ENCODE measurements around the gene CCIN.
"Not testable (repeated sequence)": the region's sequence is repeated elsewhere in the genome, so short reads cannot be mapped to it uniquely, and the experiment has no call there.

Gene CCIN

DNA sequence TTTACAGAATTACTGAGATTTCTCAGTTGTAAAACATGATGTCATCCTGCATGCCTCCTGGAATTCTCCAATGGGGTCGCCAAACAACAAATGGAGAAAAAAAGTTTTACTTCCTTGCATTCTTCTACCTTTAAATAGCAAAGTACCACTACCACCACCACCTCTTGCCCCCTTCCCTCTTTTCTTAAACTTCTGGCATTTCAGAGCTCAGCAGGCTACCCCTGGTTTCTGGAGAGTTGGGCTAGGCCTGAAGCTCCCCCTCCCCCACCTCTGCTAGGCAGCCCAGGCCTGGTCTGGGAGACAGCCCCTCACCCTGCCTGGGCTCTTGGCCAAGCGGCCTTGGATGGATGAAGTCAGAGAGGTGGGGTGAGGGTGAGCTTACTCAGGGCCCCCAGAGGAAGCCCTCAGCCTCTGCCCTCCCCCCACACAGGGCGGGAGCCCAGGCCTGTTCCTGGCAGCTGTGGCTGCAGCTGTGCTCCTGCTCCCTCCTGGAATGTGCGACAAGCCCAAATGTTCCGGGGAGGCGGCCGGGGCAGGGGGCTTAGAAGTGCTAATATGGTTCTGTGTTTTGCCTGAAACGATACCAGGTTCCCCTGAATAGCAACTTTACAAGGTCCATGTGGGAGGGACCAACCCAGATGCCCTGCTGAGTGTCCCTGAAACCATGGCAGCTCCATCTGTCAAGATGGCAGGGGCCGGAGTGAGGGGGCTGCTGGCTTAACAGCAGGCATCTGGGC, 6.0 kb upstream of the CCIN start:
- FAIRE-seq (no peak), DNase-seq (ENCODE audit: insufficient read length) (no peak)
- TF ChIP-seq POLR2AphosphoS5 (IDR thresholded peaks at IDR 0.05; ENCODE audit: low read depth, low read length), result no peak
- TF ChIP-seq POLR2A (IDR thresholded peaks at IDR 0.05; ENCODE audit: low read depth, low read length), result no peak
- TF ChIP-seq TAF1 (IDR thresholded peaks at IDR 0.05; ENCODE audit: borderline replicate concordance, low read depth, low read length), result no peak

GRCh38 chr9:36163786-36164170, 5.4 kb upstream of the CCIN start:
- no peak for DNase-seq (ENCODE audit: insufficient read length)
- no peak for FAIRE-seq
- TF ChIP-seq POLR2A (IDR thresholded peaks at IDR 0.05; ENCODE audit: low read depth, low read length) (no peak), POLR2AphosphoS5 (IDR thresholded peaks at IDR 0.05; ENCODE audit: low read depth, low read length) (no peak), TAF1 (IDR thresholded peaks at IDR 0.05; ENCODE audit: borderline replicate concordance, low read depth, low read length) (no peak)

GRCh38 chr9:36164372-36164771, 4.8 kb upstream of the CCIN start:
- TF ChIP-seq POLR2A (IDR thresholded peaks at IDR 0.05; ENCODE audit: low read depth, low read length) (no peak), TAF1 (IDR thresholded peaks at IDR 0.05; ENCODE audit: borderline replicate concordance, low read depth, low read length) (no peak), POLR2AphosphoS5 (IDR thresholded peaks at IDR 0.05; ENCODE audit: low read depth, low read length) (no peak)
- no peak for FAIRE-seq
- DNase-seq (ENCODE audit: insufficient read length), result no peak

DNA sequence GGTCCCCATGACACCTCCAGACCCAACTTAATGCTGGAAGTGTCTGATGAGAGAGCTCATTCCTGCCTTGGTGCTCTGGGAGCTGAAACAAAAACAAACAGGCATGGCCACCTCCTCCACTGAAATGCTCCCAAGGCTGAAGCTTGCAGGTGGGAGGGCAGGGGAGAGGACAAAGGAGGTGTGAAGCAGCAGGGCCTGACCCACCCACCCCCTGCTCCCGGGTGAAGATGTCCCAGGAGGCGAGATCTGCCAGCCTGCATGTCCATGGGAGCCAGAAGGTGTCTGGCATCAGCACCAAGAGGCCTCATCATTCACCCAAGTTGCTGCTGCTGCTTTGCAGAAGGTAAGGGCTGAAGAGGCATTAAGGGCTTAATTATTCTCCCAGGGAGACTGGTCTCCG, 4.2 kb upstream of the CCIN start:
- no peak for FAIRE-seq
- TF ChIP-seq TAF1 (IDR thresholded peaks at IDR 0.05; ENCODE audit: borderline replicate concordance, low read depth, low read length) (no peak), POLR2A (IDR thresholded peaks at IDR 0.05; ENCODE audit: low read depth, low read length) (no peak), POLR2AphosphoS5 (IDR thresholded peaks at IDR 0.05; ENCODE audit: low read depth, low read length) (no peak)
- no peak for DNase-seq (ENCODE audit: insufficient read length)

DNA sequence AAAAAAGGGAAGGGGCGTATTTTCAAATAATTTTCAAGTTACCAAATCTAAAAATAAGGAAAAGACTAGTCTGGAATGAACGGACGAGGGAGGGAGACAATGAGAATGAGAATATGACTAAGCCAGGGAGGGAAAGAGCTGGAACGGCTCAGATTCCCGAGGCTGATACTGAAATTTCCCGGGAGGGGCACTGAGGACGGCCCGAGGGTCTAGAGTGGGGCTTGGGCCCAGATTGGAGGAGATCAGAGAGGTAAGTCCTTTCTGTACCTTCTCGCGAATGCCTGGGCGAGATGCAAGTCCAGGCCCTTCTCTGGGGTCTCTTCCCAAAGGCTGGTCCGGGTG, 3.4 kb upstream of the CCIN start:
- FAIRE-seq (no peak), DNase-seq (ENCODE audit: insufficient read length) (no peak)
- TF ChIP-seq TAF1 (IDR thresholded peaks at IDR 0.05; ENCODE audit: borderline replicate concordance, low read depth, low read length), result no peak
- no peak for TF ChIP-seq POLR2A (IDR thresholded peaks at IDR 0.05; ENCODE audit: low read depth, low read length)

- peak; percentile 97 for FAIRE-seq
- TF ChIP-seq POLR2AphosphoS5 (IDR thresholded peaks at IDR 0.05; ENCODE audit: low read depth, low read length) (no peak), TAF1 (IDR thresholded peaks at IDR 0.05; ENCODE audit: borderline replicate concordance, low read depth, low read length) (no peak), POLR2A (IDR thresholded peaks at IDR 0.05; ENCODE audit: low read depth, low read length) (no peak)
These were observed 2.8 kb upstream of the CCIN start for GRCh38 chr9:36166168-36166927.

GRCh38 chr9:36169708-36170107, 520 bp downstream of the CCIN start:
- no peak for DNase-seq (ENCODE audit: insufficient read length)
- TF ChIP-seq POLR2A (IDR thresholded peaks at IDR 0.05; ENCODE audit: low read depth, low read length), result no peak
- TF ChIP-seq TAF1 (IDR thresholded peaks at IDR 0.05; ENCODE audit: borderline replicate concordance, low read depth, low read length), result no peak
- TF ChIP-seq POLR2AphosphoS5 (IDR thresholded peaks at IDR 0.05; ENCODE audit: low read depth, low read length), result no peak
- FAIRE-seq, result no peak

More at GRCh38 chr9:36166168-36166927, 2.8 kb upstream of the CCIN start:
- peak; percentile 93 for DNase-seq (ENCODE audit: insufficient read length)

GRCh38 chr9:36170531-36170930, 1.3 kb downstream of the CCIN start:
- no peak for FAIRE-seq
- TF ChIP-seq TAF1 (IDR thresholded peaks at IDR 0.05; ENCODE audit: borderline replicate concordance, low read depth, low read length) (no peak), POLR2A (IDR thresholded peaks at IDR 0.05; ENCODE audit: low read depth, low read length) (no peak), POLR2AphosphoS5 (IDR thresholded peaks at IDR 0.05; ENCODE audit: low read depth, low read length) (no peak)
- DNase-seq (ENCODE audit: insufficient read length), result no peak

DNA sequence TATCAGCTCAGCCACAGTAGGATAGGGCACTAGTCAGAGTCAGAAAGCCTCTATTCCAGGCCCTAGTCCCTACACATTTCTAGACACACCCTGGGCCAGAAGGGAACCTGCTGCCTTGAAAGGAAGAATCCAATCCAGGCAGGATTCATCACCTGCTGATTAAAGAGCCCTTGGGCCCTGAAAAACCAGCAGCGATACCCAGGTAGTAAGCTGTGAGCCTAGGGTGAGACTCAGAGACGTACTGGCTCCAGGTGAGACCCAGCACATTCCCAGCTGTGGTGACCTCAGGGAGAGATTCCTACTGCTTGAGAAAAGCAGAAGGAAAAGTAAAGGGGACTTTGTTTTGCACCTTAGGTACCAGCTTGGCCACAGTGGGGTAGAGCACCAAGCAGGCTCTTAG, 4.7 kb downstream of the CCIN start:
- FAIRE-seq (no peak), DNase-seq (ENCODE audit: insufficient read length) (no peak)
- TF ChIP-seq POLR2AphosphoS5 (IDR thresholded peaks at IDR 0.05; ENCODE audit: low read depth, low read length) (no peak), POLR2A (IDR thresholded peaks at IDR 0.05; ENCODE audit: low read depth, low read length) (no peak), TAF1 (IDR thresholded peaks at IDR 0.05; ENCODE audit: borderline replicate concordance, low read depth, low read length) (no peak)

DNA sequence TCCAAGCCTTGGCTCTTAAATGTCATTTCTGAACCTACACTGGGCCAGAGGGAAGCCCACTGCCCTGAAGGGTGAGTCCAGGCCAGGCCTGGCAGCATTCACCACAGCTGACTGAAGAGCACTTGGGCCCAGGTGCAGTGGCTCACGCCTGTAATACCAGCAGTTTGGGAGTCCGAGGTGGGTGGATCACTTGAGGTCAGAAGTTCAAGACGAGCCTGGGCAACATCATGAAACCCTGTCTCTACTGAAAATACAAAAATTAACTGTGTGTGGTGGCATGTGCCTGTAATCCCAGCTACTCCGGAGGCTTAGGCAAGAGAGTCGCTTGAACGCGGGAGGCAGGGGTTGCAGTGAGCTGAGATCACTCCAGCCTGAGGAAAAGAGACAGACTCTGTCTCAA, 5.1 kb downstream of the CCIN start:
- TF ChIP-seq POLR2A (IDR thresholded peaks at IDR 0.05; ENCODE audit: low read depth, low read length) (no peak), TAF1 (IDR thresholded peaks at IDR 0.05; ENCODE audit: borderline replicate concordance, low read depth, low read length) (no peak), POLR2AphosphoS5 (IDR thresholded peaks at IDR 0.05; ENCODE audit: low read depth, low read length) (no peak)
- no peak for FAIRE-seq
- no peak for DNase-seq (ENCODE audit: insufficient read length)

DNA sequence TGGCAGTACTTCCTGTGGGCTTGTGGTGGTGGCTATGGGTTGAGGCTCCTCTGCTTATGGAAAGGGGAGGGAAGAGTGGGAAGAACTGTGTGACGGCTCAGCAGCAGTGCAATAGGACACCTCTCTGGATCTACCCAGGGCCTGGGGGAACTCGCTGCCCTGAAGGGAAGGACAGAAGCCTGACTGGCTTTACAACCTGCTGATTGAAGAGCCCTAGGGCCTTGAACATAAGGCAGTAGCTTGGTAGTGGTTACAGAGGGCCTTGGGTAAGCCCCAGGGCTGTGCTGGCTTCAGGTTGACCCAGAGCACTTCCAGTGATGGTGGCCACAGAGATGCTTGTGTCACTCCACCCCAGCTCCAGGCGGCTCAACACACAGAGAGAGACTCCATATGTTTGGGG, 5.5 kb downstream of the CCIN start:
- DNase-seq (ENCODE audit: insufficient read length) (no peak), FAIRE-seq (no peak)

GRCh38 chr9:36175209-36175608, 6.0 kb downstream of the CCIN start:
- not testable (repeated sequence) for FAIRE-seq; DNase-seq (ENCODE audit: insufficient read length)

More for the DNA sequence above, 5.5 kb downstream of the CCIN start:
- TF ChIP-seq TAF1 (IDR thresholded peaks at IDR 0.05; ENCODE audit: borderline replicate concordance, low read depth, low read length), result no peak
- TF ChIP-seq POLR2A (IDR thresholded peaks at IDR 0.05; ENCODE audit: low read depth, low read length), result no peak
- no peak for TF ChIP-seq POLR2AphosphoS5 (IDR thresholded peaks at IDR 0.05; ENCODE audit: low read depth, low read length)

DNA sequence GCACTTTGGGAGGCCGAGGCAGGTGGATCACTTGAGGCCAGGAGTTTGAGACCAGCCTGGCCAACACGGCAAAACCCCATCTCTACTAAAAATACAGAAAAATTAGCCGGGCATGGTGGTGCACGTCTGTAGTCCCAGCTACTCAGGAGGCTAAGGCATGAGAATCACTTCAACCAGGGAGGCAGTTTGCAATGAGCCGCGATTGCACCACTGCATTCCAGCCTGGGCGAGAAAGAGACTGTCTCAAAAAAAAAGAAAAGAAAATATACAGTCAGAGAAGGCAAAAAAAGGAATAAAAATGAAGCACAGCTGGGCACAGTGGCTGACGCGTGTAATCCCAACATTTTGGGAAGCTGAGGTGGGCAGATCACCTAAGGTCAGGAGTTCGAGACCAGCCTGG, 7.3 kb downstream of the CCIN start:
- DNase-seq (ENCODE audit: insufficient read length); FAIRE-seq: not testable (repeated sequence)

All from GM12892 (cell line).